ENCODE data around the gene GIGYF2.

GIGYF2 gene

GRCh38 chr2:232880764-232881351, 183.7 kb downstream of the GIGYF2 start:
- DNase-seq (ENCODE audit: low read depth, low spot score) = no peak
- H3K4me3 ChIP-seq (ENCODE audit: low read depth, low read length) = no peak overlapping the region
- TF ChIP-seq, protein P1, sequence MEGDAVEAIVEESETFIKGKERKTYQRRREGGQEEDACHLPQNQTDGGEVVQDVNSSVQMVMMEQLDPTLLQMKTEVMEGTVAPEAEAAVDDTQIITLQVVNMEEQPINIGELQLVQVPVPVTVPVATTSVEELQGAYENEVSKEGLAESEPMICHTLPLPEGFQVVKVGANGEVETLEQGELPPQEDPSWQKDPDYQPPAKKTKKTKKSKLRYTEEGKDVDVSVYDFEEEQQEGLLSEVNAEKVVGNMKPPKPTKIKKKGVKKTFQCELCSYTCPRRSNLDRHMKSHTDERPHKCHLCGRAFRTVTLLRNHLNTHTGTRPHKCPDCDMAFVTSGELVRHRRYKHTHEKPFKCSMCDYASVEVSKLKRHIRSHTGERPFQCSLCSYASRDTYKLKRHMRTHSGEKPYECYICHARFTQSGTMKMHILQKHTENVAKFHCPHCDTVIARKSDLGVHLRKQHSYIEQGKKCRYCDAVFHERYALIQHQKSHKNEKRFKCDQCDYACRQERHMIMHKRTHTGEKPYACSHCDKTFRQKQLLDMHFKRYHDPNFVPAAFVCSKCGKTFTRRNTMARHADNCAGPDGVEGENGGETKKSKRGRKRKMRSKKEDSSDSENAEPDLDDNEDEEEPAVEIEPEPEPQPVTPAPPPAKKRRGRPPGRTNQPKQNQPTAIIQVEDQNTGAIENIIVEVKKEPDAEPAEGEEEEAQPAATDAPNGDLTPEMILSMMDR (IDR thresholded peaks at IDR 0.05; ENCODE audit: insufficient read depth, low read length, missing control alignments) = no peak
- ChIA-PET CTCF (interaction anchor here (1.2 to 1.4 kb wide), 2 partner anchors 28 to 173 kb away, joined by 5 to 8 read pairs; no protein-coding TSS in a partner anchor), POLR2A (no interaction called here)

- no peak overlapping the region for H3K4me3 ChIP-seq (ENCODE audit: low read depth, low read length)
- POLR2A ChIA-PET = no interaction called here
- TF ChIP-seq, protein P1 (IDR thresholded peaks at IDR 0.05; ENCODE audit: insufficient read depth, low read length, missing control alignments) = no peak
- CTCF ChIA-PET = interaction anchor here (1.2 to 1.4 kb wide), 2 partner anchors 29 to 172 kb away, joined by 5 to 8 read pairs; no protein-coding TSS in a partner anchor
- DNase-seq (ENCODE audit: low read depth, low spot score) = no peak
Observed at GRCh38 chr2:232882085-232882484, 185.0 kb downstream of the GIGYF2 start.

GRCh38 chr2:232882505-232883115, 185.5 kb downstream of the GIGYF2 start:
- ChIA-PET CTCF (no interaction called here), POLR2A (no interaction called here)
- no peak for DNase-seq (ENCODE audit: low read depth, low spot score)
- TF ChIP-seq, protein P1 (IDR thresholded peaks at IDR 0.05; ENCODE audit: insufficient read depth, low read length, missing control alignments) = no peak
- no peak overlapping the region for H3K4me3 ChIP-seq (ENCODE audit: low read depth, low read length)

DNA sequence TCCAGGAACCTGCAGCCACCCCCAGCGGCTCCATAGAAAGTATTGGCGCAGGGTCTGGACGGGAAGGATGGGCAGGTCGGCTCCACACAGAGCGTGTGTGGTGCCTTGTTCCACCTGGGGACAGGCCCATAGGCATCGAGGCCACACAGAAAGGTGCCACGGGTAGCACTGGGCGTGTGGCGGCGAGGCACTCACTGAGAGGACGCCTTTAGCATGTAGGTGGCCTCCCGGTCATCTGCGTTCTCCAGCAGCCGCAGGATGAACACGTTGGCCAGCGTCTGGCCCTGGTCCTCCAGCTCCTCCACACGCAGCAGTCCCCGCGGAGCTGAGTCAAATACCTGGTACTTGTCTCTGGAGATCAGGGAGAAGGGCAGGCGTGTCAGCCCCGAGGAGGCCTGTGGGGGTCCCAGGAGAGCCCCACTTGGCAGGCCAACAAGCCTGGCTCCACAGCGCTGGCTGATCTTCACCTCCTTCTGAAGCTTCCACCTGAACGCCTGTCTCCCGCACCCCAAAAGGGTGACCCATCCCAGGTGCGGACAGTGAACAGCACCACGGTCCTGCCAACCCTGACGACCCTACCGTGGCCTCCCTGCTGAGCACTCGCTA, 186.1 kb downstream of the GIGYF2 start:
- ChIA-PET CTCF (no interaction called here), POLR2A (no interaction called here)
- no peak overlapping the region for H3K4me3 ChIP-seq (ENCODE audit: low read depth, low read length)
- TF ChIP-seq, protein P1 (IDR thresholded peaks at IDR 0.05; ENCODE audit: insufficient read depth, low read length, missing control alignments) = no peak
- no peak for DNase-seq (ENCODE audit: low read depth, low spot score)

GRCh38 chr2:232884001-232884421, 186.9 kb downstream of the GIGYF2 start:
- CTCF ChIA-PET = no interaction called here
- TF ChIP-seq, protein P1 (IDR thresholded peaks at IDR 0.05; ENCODE audit: insufficient read depth, low read length, missing control alignments) = no peak
- H3K4me3 ChIP-seq (ENCODE audit: low read depth, low read length) = no peak overlapping the region
- no peak for DNase-seq (ENCODE audit: low read depth, low spot score)
- POLR2A ChIA-PET = no interaction called here

- TF ChIP-seq, protein P1 (IDR thresholded peaks at IDR 0.05; ENCODE audit: insufficient read depth, low read length, missing control alignments) = no peak
- DNase-seq (ENCODE audit: low read depth, low spot score) = no peak
- no peak overlapping the region for H3K4me3 ChIP-seq (ENCODE audit: low read depth, low read length)
- POLR2A ChIA-PET = no interaction called here
- CTCF ChIA-PET = no interaction called here
Observed at GRCh38 chr2:232884549-232885263, 187.6 kb downstream of the GIGYF2 start.
